ENCODE measurements around the gene CELF5.

GRCh38 chr19:3309724-3310123 lies 85.3 kb downstream of the CELF5 start:
- TF ChIP-seq CTCF (conservative IDR thresholded peaks at IDR 0.05) (no peak), ZFX (IDR thresholded peaks at IDR 0.05) (no peak)
